ENCODE data around the gene SLC44A3. TPM values are rescaled to one million over a fixed set of nuclear protein-coding genes. Genes with fewer than 3 reads are reported as not detected.

The SLC44A3 gene
- total RNA-seq, 1 donor from 2014 or later: 129 TPM

GRCh38 chr1:94773931-94774422 lies 46.2 kb upstream of the SLC44A3 start:
- Mint-ChIP-seq H3K4me3 (ENCODE audit: unreplicated experiment) (peak overlapping the region; percentile 43), H3K4me1 (ENCODE audit: low read depth, unreplicated experiment) (peaks cover 14% of the 10 kb centered on the region), H3K27ac (ENCODE audit: unreplicated experiment) (peak overlapping the region; percentile 62), H3K9me3 (ENCODE audit: unreplicated experiment) (no peaks in the 10 kb centered on the region), H3K36me3 (ENCODE audit: unreplicated experiment) (peaks cover 8% of the 10 kb centered on the region), H3K27me3 (ENCODE audit: unreplicated experiment) (peaks cover 2% of the 10 kb centered on the region)
- DNase-seq: no peak
- TF ChIP-seq CTCF (IDR thresholded peaks at IDR 0.05; ENCODE audit: partially characterized antibody, unreplicated experiment): no peak

- Mint-ChIP-seq H3K4me1 (ENCODE audit: low read depth, unreplicated experiment) (peaks cover 30% of the 10 kb centered on the region), H3K27ac (ENCODE audit: unreplicated experiment) (no peak overlapping the region), H3K9me3 (ENCODE audit: unreplicated experiment) (peaks cover 1% of the 10 kb centered on the region), H3K36me3 (ENCODE audit: unreplicated experiment) (peaks cover 8% of the 10 kb centered on the region), H3K27me3 (ENCODE audit: unreplicated experiment) (peaks cover 2% of the 10 kb centered on the region), H3K4me3 (ENCODE audit: unreplicated experiment) (no peak overlapping the region)
- no peak for TF ChIP-seq CTCF (IDR thresholded peaks at IDR 0.05; ENCODE audit: partially characterized antibody, unreplicated experiment)
- DNase-seq: no peak
Measured at GRCh38 chr1:94776474-94776873, 43.7 kb upstream of the SLC44A3 start.

- Mint-ChIP-seq H3K36me3 (ENCODE audit: unreplicated experiment) (peaks cover 8% of the 10 kb centered on the region), H3K27me3 (ENCODE audit: unreplicated experiment) (peaks cover 2% of the 10 kb centered on the region), H3K27ac (ENCODE audit: unreplicated experiment) (no peak overlapping the region), H3K9me3 (ENCODE audit: unreplicated experiment) (peaks cover 1% of the 10 kb centered on the region), H3K4me1 (ENCODE audit: low read depth, unreplicated experiment) (peaks cover 30% of the 10 kb centered on the region), H3K4me3 (ENCODE audit: unreplicated experiment) (no peak overlapping the region)
- TF ChIP-seq CTCF (IDR thresholded peaks at IDR 0.05; ENCODE audit: partially characterized antibody, unreplicated experiment): no peak
- DNase-seq: no peak
Measured at GRCh38 chr1:94777281-94777680, 42.9 kb upstream of the SLC44A3 start.

- peaks cover 8% of the 10 kb centered on the region for H3K36me3 Mint-ChIP-seq (ENCODE audit: unreplicated experiment)
- H3K27ac Mint-ChIP-seq (ENCODE audit: unreplicated experiment): no peak overlapping the region
- H3K4me3 Mint-ChIP-seq (ENCODE audit: unreplicated experiment): no peak overlapping the region
- no peak for DNase-seq
- TF ChIP-seq CTCF (IDR thresholded peaks at IDR 0.05; ENCODE audit: partially characterized antibody, unreplicated experiment): no peak
- H3K4me1 Mint-ChIP-seq (ENCODE audit: low read depth, unreplicated experiment): peaks cover 30% of the 10 kb centered on the region
- peaks cover 1% of the 10 kb centered on the region for H3K9me3 Mint-ChIP-seq (ENCODE audit: unreplicated experiment)
- H3K27me3 Mint-ChIP-seq (ENCODE audit: unreplicated experiment): peaks cover 2% of the 10 kb centered on the region
Measured at GRCh38 chr1:94778808-94779207, 41.3 kb upstream of the SLC44A3 start.

GRCh38 chr1:94783342-94784189 lies 36.6 kb upstream of the SLC44A3 start:
- no peak overlapping the region for H3K4me3 Mint-ChIP-seq (ENCODE audit: unreplicated experiment)

More at GRCh38 chr1:94783342-94784189, 36.6 kb upstream of the SLC44A3 start:
- peaks cover 1% of the 10 kb centered on the region for H3K9me3 Mint-ChIP-seq (ENCODE audit: unreplicated experiment)
- H3K27me3 Mint-ChIP-seq (ENCODE audit: unreplicated experiment): no peaks in the 10 kb centered on the region
- H3K4me1 Mint-ChIP-seq (ENCODE audit: low read depth, unreplicated experiment): peaks cover 23% of the 10 kb centered on the region
- no peak overlapping the region for H3K27ac Mint-ChIP-seq (ENCODE audit: unreplicated experiment)
- no peaks in the 10 kb centered on the region for H3K36me3 Mint-ChIP-seq (ENCODE audit: unreplicated experiment)
- DNase-seq: no peak
- no peak for TF ChIP-seq CTCF (IDR thresholded peaks at IDR 0.05; ENCODE audit: partially characterized antibody, unreplicated experiment)
